ENCODE results near the gene TRIM42.

The TRIM42 gene

GRCh38 chr3:140702281-140702680 is 24.4 kb downstream of the TRIM42 start:
- H3K27me3 ChIP-seq: no peaks in the 10 kb centered on the region
- intact Hi-C loops (cut with DNase I; ENCODE audit: low total_unique reads): no loop called here
- H3K36me3 ChIP-seq: no peaks in the 10 kb centered on the region
- H3K4me1 ChIP-seq: peaks cover 0 to 2% (median 0%) of the 10 kb centered on the region in 4 donors
- TF ChIP-seq CTCF (IDR thresholded peaks at IDR 0.05): no peak
- H3K9me3 ChIP-seq: no peaks in the 10 kb centered on the region
- no peak overlapping the region for H3K27ac ChIP-seq
- DNase-seq: no peak
- H3K4me3 ChIP-seq: no peak overlapping the region

GRCh38 chr3:140703496-140703895 is 25.6 kb downstream of the TRIM42 start:
- Histone ChIP-seq H3K27ac (no peak overlapping the region), H3K36me3 (no peaks in the 10 kb centered on the region), H3K27me3 (no peaks in the 10 kb centered on the region), H3K4me1 (peaks cover 0 to 13% (median 0%) of the 10 kb centered on the region in 4 donors), H3K9me3 (no peaks in the 10 kb centered on the region), H3K4me3 (no peak overlapping the region)
- no peak for TF ChIP-seq CTCF (IDR thresholded peaks at IDR 0.05)
- intact Hi-C loops (cut with DNase I; ENCODE audit: low total_unique reads): no loop called here
- no peak for DNase-seq

- intact Hi-C loops (cut with DNase I; ENCODE audit: low total_unique reads): no loop called here
Measured at GRCh38 chr3:140704733-140705132, 26.9 kb downstream of the TRIM42 start.

GRCh38 chr3:140705954-140706353 is 28.1 kb downstream of the TRIM42 start:
- Histone ChIP-seq H3K27me3 (no peaks in the 10 kb centered on the region), H3K4me3 (no peak overlapping the region), H3K27ac (no peak overlapping the region), H3K4me1 (peaks cover 0 to 28% (median 0%) of the 10 kb centered on the region in 4 donors), H3K36me3 (no peaks in the 10 kb centered on the region), H3K9me3 (no peaks in the 10 kb centered on the region)
- no peak for TF ChIP-seq CTCF (IDR thresholded peaks at IDR 0.05)
- DNase-seq: no peak
- intact Hi-C loops (cut with DNase I; ENCODE audit: low total_unique reads): no loop called here

More at GRCh38 chr3:140704733-140705132, 26.9 kb downstream of the TRIM42 start:
- H3K4me1 ChIP-seq: peaks cover 0 to 25% (median 0%) of the 10 kb centered on the region in 4 donors
- H3K4me3 ChIP-seq: no peak overlapping the region
- no peaks in the 10 kb centered on the region for H3K36me3 ChIP-seq
- no peak overlapping the region for H3K27ac ChIP-seq
- TF ChIP-seq CTCF (IDR thresholded peaks at IDR 0.05): no peak
- no peaks in the 10 kb centered on the region for H3K9me3 ChIP-seq
- DNase-seq: no peak
- no peaks in the 10 kb centered on the region for H3K27me3 ChIP-seq

- intact Hi-C loops (cut with DNase I; ENCODE audit: low total_unique reads): no loop called here
- Histone ChIP-seq H3K4me3 (no peak overlapping the region), H3K4me1 (peaks cover 0 to 28% (median 0%) of the 10 kb centered on the region in 4 donors), H3K27me3 (no peaks in the 10 kb centered on the region), H3K9me3 (no peaks in the 10 kb centered on the region), H3K27ac (no peak overlapping the region), H3K36me3 (no peaks in the 10 kb centered on the region)
- no peak for DNase-seq
- TF ChIP-seq CTCF (IDR thresholded peaks at IDR 0.05): no peak
Measured at GRCh38 chr3:140706360-140706759, 28.5 kb downstream of the TRIM42 start.

GRCh38 chr3:140708815-140709214 is 31.0 kb downstream of the TRIM42 start:
- no peak for TF ChIP-seq CTCF (IDR thresholded peaks at IDR 0.05)
- Histone ChIP-seq H3K4me3 (no peak overlapping the region), H3K9me3 (no peaks in the 10 kb centered on the region), H3K27me3 (no peaks in the 10 kb centered on the region), H3K36me3 (no peaks in the 10 kb centered on the region), H3K4me1 (peaks cover 0 to 28% (median 0%) of the 10 kb centered on the region in 4 donors), H3K27ac (peak overlapping the region in 1 of 2 donors; percentile 35)
- intact Hi-C loops (cut with DNase I; ENCODE audit: low total_unique reads): no loop called here
- no peak for DNase-seq

All from tibial artery (tissue), 4 donors.